ENCODE data around the gene XYLT1. TPM values are rescaled to one million over a fixed set of nuclear protein-coding genes. Genes with fewer than 3 reads are reported as not detected.

XYLT1 gene
- total RNA-seq, 3 donors from 2014 or later: 1.9 to 3.1 (median 2.3) TPM

DNA sequence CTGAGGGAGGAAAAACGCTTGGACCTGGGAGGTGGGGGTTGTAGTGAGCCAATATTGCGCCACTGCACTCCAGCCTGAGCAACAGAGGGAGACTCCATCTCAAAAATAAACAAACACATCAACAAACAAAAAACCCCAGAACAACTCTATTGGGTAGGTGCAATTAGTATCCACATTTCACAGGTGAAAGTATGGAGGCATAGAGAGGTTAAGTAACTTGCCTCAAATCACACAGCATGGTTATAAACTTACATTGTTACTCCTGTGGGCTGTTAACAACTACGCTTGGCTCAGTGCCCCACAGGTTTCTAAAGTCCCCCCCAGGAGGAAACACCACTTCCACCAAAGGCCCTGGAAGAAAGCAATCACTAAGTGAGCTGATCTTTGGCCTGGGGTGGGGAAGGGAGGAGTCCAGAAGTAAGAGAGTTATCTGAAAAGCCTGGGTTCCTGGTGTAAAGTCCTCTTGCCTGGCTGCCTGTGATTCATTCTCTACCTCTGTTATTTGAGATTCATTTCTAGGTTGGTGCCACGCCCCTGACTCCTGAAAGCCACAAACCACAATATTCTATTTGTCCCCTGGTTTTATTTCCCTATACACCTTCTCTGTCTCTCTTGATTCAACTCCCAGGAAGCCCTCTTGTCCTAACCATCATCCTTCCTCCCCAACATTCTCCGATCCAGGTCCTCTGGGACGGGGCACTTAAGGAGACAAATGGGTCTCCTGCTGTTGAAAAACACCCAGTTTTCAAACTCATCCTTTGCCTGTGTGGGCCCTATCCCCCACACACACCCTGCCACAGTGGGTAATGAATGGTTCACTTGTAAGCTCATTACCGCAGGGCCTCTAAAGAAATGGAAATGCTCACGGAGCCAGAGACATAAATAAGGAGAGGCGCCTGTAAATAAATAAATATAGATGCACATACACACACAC, 195.4 kb downstream of the XYLT1 start:
- no peak for DNase-seq
- Mint-ChIP-seq H3K4me3 (no peak overlapping the region), H3K9me3 (no peaks in the 10 kb centered on the region), H3K4me1 (ENCODE audit: low read depth) (peaks cover 57% of the 10 kb centered on the region), H3K27me3 (ENCODE audit: low read depth) (no peaks in the 10 kb centered on the region), H3K36me3 (ENCODE audit: insufficient read depth) (no peaks in the 10 kb centered on the region)
- no peak for ATAC-seq

DNA sequence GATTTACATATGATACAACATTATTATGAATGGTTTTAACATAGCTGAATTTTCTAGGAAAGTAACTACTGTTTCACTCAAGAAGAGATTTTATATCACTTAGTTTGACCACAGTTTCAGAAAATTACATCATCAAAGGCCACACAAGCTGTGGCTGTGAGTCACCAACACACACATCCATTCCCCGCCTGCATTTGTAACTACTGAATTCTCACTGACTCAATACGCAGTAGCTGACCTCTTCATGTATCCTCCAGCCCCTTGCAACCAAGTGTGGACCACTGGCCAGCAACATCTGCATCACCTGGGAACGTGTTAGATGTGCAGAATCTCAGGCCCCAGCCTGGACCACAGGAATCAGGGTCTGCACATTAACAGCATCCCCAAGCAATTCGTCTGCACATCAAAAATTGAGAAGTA, 197.6 kb downstream of the XYLT1 start:
- Mint-ChIP-seq H3K36me3 (ENCODE audit: insufficient read depth) (no peaks in the 10 kb centered on the region), H3K27me3 (ENCODE audit: low read depth) (no peaks in the 10 kb centered on the region), H3K4me3 (no peak overlapping the region), H3K9me3 (no peaks in the 10 kb centered on the region), H3K4me1 (ENCODE audit: low read depth) (peaks cover 48% of the 10 kb centered on the region)
- ATAC-seq (peak; percentile 89 to 96), DNase-seq (no peak)

DNA sequence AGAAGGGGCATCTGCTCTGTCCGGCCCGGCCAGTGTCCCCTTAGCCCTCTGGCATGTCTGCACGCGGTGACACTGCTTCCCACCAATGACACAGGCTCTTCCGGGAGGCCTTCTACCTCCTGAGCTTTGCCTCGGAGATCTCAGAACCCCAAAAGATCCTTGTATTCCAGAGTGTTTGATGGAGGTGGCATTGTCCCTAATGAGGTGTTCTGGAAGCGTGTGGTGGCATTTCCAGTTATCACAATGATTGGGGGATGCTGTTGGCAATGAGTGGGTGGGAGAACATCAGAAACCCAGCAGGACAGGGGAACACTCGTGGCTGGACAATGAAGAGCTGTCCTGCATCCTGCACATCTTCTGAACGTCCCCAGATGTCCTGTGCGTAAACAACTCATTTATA, 198.0 kb downstream of the XYLT1 start:
- no peaks in the 10 kb centered on the region for H3K36me3 Mint-ChIP-seq (ENCODE audit: insufficient read depth)
- no peaks in the 10 kb centered on the region for H3K9me3 Mint-ChIP-seq
- DNase-seq: no peak
- no peak for ATAC-seq
- no peaks in the 10 kb centered on the region for H3K27me3 Mint-ChIP-seq (ENCODE audit: low read depth)
- H3K4me1 Mint-ChIP-seq (ENCODE audit: low read depth): peaks cover 47% of the 10 kb centered on the region
- H3K4me3 Mint-ChIP-seq: no peak overlapping the region

DNA sequence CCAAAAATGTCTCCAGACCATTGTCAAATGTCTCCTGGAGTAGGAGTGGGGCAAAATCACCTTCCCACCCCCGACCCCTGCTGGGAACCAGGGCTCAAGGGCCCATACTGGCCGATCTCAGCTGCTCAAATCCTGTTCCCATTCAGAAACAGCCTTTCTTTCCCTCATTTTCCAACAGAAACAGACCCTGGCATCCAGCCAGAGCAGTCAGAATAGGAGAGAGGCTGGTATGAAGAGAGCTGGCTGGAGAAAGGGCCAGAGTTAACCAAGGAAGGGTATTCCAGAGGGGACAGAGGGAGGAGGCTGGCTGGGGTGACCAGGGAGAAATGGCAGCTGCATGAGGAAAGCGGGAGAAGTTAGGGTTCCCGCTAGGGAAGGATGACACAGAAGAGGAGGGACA, 199.1 kb downstream of the XYLT1 start:
- Mint-ChIP-seq H3K4me1 (ENCODE audit: low read depth) (peaks cover 46% of the 10 kb centered on the region), H3K4me3 (no peak overlapping the region), H3K9me3 (no peaks in the 10 kb centered on the region), H3K27me3 (ENCODE audit: low read depth) (no peaks in the 10 kb centered on the region), H3K36me3 (ENCODE audit: insufficient read depth) (no peaks in the 10 kb centered on the region)
- ATAC-seq: no peak
- no peak for DNase-seq

DNA sequence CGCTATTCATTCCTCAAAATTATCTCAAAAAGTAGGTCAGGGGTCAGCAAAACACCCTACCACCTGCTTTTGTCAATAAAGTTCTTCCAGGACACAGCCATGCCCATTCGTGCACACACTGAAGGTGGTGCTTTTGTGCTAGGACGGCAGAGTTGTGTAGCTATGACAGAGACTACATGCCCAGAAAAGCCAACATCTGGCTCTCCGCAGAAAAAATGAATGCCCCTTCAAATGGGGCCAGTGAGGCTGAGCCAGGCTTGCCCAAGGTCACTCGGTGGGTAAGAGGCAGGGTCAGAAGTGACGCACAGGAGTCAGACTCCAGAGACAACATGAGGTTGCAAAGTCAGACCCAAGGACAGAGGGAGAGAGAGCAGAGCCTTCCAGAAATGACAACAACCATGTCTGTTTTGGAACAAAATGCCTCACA, 200.1 kb downstream of the XYLT1 start:
- ATAC-seq: no peak
- DNase-seq: no peak
- Mint-ChIP-seq H3K36me3 (ENCODE audit: insufficient read depth) (no peaks in the 10 kb centered on the region), H3K9me3 (no peaks in the 10 kb centered on the region), H3K4me3 (no peak overlapping the region), H3K4me1 (ENCODE audit: low read depth) (peaks cover 37% of the 10 kb centered on the region), H3K27me3 (ENCODE audit: low read depth) (no peaks in the 10 kb centered on the region)

DNA sequence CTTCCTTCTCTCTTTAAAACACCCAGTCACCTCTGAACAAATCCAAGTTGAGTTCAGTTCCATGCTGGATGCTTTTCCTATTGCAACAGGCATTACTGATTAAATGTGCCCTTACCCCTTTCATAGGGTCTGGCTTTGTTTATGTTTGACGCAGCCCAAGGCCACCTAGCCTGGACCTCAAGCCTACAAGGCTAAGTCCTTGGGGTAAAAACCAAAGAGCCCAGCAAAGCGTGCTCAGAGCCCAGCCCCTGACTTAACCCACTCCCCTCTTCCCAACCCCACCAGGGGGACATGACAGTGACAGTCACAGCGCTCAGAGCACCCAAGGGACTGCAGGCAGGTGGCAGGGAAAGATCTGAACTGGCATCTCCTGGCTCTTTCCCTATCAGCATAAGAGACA, 200.6 kb downstream of the XYLT1 start:
- ATAC-seq (no peak), DNase-seq (no peak)
- H3K4me3 Mint-ChIP-seq: no peak overlapping the region
- no peaks in the 10 kb centered on the region for H3K36me3 Mint-ChIP-seq (ENCODE audit: insufficient read depth)
- H3K9me3 Mint-ChIP-seq: no peaks in the 10 kb centered on the region
- H3K4me1 Mint-ChIP-seq (ENCODE audit: low read depth): peaks cover 31% of the 10 kb centered on the region
- no peaks in the 10 kb centered on the region for H3K27me3 Mint-ChIP-seq (ENCODE audit: low read depth)

DNA sequence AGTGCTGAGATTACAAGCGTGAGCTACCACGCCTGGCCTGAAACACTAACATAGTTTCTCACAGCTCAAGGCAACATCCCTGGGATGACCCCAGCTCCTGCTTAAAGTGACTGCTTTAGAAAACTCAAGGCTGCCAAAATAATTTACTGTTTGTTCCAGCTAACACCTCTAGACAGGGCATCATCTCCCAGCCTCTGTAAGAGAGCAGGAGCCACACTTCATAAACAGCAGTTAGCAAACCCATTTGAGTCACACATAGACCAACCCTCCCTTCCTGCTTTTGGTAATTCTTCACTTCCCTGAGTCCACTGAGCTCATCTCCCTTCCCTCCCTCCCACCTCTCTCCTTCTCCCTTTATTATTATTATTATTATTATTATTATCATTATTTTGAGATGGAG, 201.3 kb downstream of the XYLT1 start:
- DNase-seq: no peak
- ATAC-seq: no peak
- H3K27me3 Mint-ChIP-seq (ENCODE audit: low read depth): no peaks in the 10 kb centered on the region
- no peaks in the 10 kb centered on the region for H3K9me3 Mint-ChIP-seq
- H3K36me3 Mint-ChIP-seq (ENCODE audit: insufficient read depth): no peaks in the 10 kb centered on the region
- H3K4me3 Mint-ChIP-seq: no peak overlapping the region
- peaks cover 26% of the 10 kb centered on the region for H3K4me1 Mint-ChIP-seq (ENCODE audit: low read depth)

DNA sequence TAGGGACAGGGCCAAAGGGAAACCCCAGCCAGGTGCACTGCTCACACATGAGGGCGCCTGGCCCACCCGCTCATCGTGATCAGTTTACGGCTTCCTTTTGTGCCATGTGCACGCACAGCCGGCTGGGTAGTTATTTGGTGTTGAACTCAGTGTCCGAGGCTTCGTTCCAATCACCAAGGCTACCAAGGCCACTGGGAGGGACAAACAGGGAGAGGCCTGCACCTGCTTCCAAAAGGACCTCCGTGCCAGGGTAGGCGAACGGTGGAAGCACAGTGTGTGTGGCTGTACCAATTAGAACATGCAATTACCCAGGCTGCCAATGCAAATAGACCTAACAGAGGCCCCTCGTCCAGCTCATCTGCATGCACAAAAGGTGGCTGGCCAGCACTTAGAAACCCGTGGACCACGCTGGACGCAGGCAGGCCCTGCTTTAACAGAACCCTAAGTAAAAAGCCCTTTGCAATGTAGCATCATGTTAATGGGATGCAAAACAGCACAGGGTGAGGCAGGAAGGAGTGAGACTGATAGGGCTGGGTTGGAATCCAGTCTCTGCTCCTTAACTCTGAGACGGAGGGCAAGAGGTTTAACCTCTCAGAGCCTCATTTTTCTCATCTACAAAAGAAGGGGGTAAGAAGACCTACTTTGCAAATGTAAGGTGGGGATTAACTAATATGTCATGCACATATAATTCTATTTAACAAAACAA, 204.0 kb downstream of the XYLT1 start:
- Mint-ChIP-seq H3K36me3 (ENCODE audit: insufficient read depth) (peaks cover 1% of the 10 kb centered on the region), H3K9me3 (no peaks in the 10 kb centered on the region), H3K4me3 (no peak overlapping the region), H3K4me1 (ENCODE audit: low read depth) (peaks cover 26% of the 10 kb centered on the region), H3K27me3 (ENCODE audit: low read depth) (no peaks in the 10 kb centered on the region)
- no peak for DNase-seq
- ATAC-seq: no peak

DNA sequence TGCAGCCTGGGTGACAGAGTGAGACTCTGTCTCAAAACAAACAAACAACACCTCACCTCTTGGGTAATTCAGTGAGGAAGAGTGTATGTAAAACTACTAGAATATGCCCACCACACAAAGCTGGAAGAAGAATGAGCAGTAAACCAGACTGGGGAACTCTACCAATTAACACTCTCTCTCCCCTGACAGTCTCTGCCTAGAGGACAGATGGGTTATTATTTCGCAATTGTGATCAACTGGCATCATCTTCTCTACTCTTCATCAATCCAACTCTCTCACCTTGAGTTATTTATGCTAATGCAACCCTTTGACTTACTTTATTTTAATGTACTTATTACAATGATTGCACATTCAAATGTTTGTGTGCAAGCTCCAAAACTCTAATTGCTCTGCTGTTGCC, 205.6 kb downstream of the XYLT1 start:
- H3K4me1 Mint-ChIP-seq (ENCODE audit: low read depth): peaks cover 21% of the 10 kb centered on the region
- no peaks in the 10 kb centered on the region for H3K27me3 Mint-ChIP-seq (ENCODE audit: low read depth)
- no peak for ATAC-seq
- H3K4me3 Mint-ChIP-seq: no peak overlapping the region
- DNase-seq: no peak
- peaks cover 1% of the 10 kb centered on the region for H3K36me3 Mint-ChIP-seq (ENCODE audit: insufficient read depth)
- no peaks in the 10 kb centered on the region for H3K9me3 Mint-ChIP-seq

DNA sequence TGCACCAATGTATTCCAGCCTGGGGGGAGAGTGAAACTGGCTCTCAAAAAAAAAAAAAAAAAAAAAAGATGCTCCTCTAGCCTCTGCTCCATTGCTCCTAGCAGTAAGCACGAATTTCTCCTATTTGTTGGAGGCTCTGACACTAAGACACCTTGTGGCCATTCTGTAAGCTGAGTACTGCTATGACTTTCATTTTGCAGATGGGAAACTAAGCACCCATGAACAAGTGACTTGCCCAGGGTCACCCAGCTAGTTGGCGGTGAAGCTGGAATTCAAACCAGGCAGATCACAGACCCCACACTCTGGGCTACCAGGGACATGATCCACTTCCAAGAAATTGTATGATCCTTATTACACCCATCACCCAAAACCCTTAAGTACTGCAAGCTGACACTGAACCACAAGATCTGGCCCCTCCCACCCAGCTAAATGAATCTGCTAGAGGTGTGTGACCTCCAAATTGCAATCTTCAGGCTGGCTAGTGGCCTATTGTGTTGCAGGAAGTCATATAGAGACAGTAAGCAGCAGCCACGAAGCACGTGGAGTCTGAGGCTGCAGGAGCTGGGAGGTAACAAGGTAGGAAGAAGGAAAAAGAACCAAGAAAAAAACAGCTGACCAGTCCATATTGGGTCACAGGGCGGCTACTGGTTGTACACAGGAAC, 209.4 kb downstream of the XYLT1 start:
- ATAC-seq (peak in 1 of 2 donors; percentile 32), DNase-seq (no peak)
- H3K36me3 Mint-ChIP-seq (ENCODE audit: insufficient read depth): peaks cover 19% of the 10 kb centered on the region
- H3K4me3 Mint-ChIP-seq: no peak overlapping the region
- no peaks in the 10 kb centered on the region for H3K9me3 Mint-ChIP-seq
- H3K27me3 Mint-ChIP-seq (ENCODE audit: low read depth): no peaks in the 10 kb centered on the region
- H3K4me1 Mint-ChIP-seq (ENCODE audit: low read depth): peaks cover 25% of the 10 kb centered on the region

DNA sequence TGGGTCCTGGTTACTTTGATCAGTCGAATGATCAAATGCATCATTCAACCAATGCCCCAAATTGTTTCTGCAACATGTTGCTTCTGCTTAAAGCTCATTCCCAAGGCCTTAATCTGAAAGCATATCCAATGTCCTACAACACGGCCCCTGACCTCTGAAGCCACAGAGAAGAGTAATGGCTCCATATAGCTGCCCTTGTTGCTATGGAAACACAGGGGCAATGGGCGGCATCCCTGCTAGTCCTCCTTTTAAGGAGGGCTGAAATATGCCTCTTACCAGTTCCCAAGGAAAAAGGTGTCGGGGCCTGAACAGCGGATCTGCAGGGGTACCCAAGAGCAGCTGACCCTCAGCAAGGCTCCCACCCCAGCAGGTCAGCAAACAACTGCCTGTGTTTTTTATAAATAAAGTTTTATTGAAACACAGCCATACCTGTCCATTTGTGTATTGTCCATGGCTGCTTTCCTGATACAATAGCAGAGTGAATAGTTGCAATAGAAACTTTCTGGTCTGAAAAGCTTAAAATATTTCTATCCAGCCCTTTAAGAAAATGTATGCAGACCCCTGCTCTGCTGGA, 210.4 kb downstream of the XYLT1 start:
- peaks cover 23% of the 10 kb centered on the region for H3K36me3 Mint-ChIP-seq (ENCODE audit: insufficient read depth)
- H3K4me1 Mint-ChIP-seq (ENCODE audit: low read depth): peaks cover 26% of the 10 kb centered on the region

DNA sequence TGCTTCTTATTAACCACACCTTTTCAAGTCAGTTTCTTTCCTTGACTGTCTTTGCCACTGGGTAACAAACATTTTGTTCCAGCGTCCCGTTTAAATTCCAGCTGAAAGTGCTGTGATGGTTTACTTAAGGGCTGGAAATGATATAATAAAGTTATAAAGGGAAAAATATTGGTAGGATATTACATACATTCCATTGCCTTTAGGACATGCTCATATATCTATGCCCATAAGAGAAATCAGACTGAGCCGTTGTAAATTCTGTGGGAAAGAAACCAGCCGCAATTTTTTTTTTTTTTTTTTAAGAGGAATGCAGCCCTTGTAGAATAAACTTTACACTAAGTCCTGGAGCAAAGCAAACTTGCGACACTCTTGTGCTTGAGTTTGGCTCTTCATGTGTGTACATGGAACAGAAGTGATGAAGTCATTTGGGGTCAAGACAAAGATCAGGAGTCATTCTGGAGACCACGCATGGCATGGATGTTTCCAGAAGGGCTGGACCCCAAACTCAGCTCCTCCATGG, 210.9 kb downstream of the XYLT1 start:
- DNase-seq: no peak
- no peaks in the 10 kb centered on the region for H3K27me3 Mint-ChIP-seq (ENCODE audit: low read depth)
- ATAC-seq: no peak
- no peak overlapping the region for H3K4me3 Mint-ChIP-seq
- H3K36me3 Mint-ChIP-seq (ENCODE audit: insufficient read depth): peaks cover 25% of the 10 kb centered on the region
- H3K4me1 Mint-ChIP-seq (ENCODE audit: low read depth): peaks cover 28% of the 10 kb centered on the region
- no peaks in the 10 kb centered on the region for H3K9me3 Mint-ChIP-seq

More for the DNA sequence above, 210.4 kb downstream of the XYLT1 start:
- H3K27me3 Mint-ChIP-seq (ENCODE audit: low read depth): no peaks in the 10 kb centered on the region
- H3K4me3 Mint-ChIP-seq: no peak overlapping the region
- ATAC-seq (no peak), DNase-seq (no peak)
- H3K9me3 Mint-ChIP-seq: no peaks in the 10 kb centered on the region

DNA sequence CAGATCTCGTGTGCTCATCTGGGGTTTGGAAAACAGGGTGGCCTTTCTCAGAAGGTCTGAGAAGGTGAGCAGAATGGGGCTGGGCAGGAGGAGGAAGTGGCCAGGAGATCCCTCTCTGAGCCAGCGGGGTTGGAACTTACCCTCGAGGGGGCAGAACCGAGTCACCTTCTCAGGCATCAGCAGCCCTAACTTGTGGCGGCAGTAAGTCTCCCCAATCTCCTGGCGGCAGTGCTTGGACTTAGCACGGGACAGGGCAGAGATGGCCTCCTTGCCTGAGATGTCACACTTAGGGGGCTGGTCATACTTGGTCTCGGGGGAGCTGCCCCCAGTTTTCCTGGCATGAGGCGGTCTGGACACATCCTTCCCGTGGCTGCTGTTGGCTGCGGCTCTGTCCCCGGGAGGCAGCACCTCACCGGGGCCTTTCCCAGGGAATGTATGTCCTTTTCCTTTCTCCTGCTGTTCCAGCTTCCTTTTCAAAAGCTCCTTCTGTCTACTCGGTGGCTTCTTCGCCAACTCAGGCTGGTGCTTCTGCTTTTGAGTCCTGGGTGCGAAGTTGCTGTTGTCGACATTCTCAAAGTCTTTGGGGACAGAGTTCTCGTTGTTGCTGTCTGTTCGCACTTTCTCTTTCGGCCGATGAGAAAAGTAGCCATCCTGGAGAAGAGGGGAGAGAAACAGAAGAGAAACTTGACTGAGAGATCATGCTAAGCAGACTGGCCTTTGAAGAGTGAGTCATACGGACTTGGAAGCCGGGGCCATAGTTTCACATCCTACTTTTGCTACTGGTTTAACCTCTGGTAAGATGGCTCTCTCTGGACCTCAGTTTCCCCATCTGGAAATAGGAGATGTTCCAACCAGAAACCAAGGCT, 211.7 kb downstream of the XYLT1 start:
- no peaks in the 10 kb centered on the region for H3K9me3 Mint-ChIP-seq
- DNase-seq: no peak
- ATAC-seq: no peak
- H3K4me3 Mint-ChIP-seq: no peak overlapping the region
- H3K27me3 Mint-ChIP-seq (ENCODE audit: low read depth): no peaks in the 10 kb centered on the region
- peaks cover 26% of the 10 kb centered on the region for H3K4me1 Mint-ChIP-seq (ENCODE audit: low read depth)
- H3K36me3 Mint-ChIP-seq (ENCODE audit: insufficient read depth): peaks cover 25% of the 10 kb centered on the region

Measured in activated T-cell treated with anti-CD3 and anti-CD28 coated beads, Interleukin-2, amount 50 U/mL, for 4 hours (primary cell).